GM23338 (cell line): ENCODE data around the gene VEGFB. TPM values are rescaled to one million over a fixed set of nuclear protein-coding genes. Genes with fewer than 3 reads are reported as not detected.

Experiments used
- ATAC-seq: fragments of 200-7000 bp; cut with Tn5 transposase; 3 replicates; pipeline ENCODE4 v1.9.1; 2020
- DNase-seq: peaks from one replicate; pipeline ENCODE4 v3.0.0-alpha.2; 2015; ENCODE audit warnings: low spot score
- H2AFZ ChIP-seq: fragments of 200-600 bp; sonication (generic); 2 replicates; pipeline ENCODE4 v1.8.0; 2016; ENCODE audit warnings: antibody characterized with exemption, mild to moderate bottlenecking, moderate library complexity
- H3F3A ChIP-seq: fragments of 200-600 bp; sonication (generic); replicated peaks from 2 replicates; pipeline ENCODE4 v1.8.0; 2017; ENCODE audit warnings: antibody characterized with exemption, mixed run types, low read depth
- H3K27ac ChIP-seq: fragments of 200-600 bp; sonication (generic); 2 replicates; pipeline ENCODE4 v1.6.1; 2016; ENCODE audit warnings: low read depth
- H3K27me3 ChIP-seq: fragments of 200-600 bp; sonication (generic); 2 replicates; pipeline ENCODE4 v1.8.0; 2016; ENCODE audit warnings: mild to moderate bottlenecking, mixed run types, moderate library complexity; ENCODE audit not compliant: insufficient read depth
- H3K36me3 ChIP-seq: fragments of 200-600 bp; sonication (generic); 2 replicates; pipeline ENCODE4 v1.8.0; 2016; ENCODE audit warnings: mild to moderate bottlenecking; ENCODE audit not compliant: insufficient read depth
- H3K4me1 ChIP-seq: fragments of 200-600 bp; sonication (generic); 2 replicates; pipeline ENCODE4 v1.8.0; 2016; ENCODE audit warnings: mild to moderate bottlenecking, moderate library complexity; ENCODE audit not compliant: insufficient read depth
- H3K4me2 ChIP-seq: fragments of 200-600 bp; sonication (generic); 2 replicates; pipeline ENCODE4 v1.7.1; 2017; ENCODE audit warnings: mixed run types
- H3K4me3 ChIP-seq: fragments of 200-600 bp; sonication (generic); 2 replicates; pipeline ENCODE4 v1.6.1; 2016; ENCODE audit warnings: mixed run types
- H3K79me2 ChIP-seq: fragments of 200-600 bp; sonication (generic); replicated peaks from 2 replicates; pipeline ENCODE4 v1.8.0; 2017; ENCODE audit warnings: mild to moderate bottlenecking; ENCODE audit not compliant: insufficient read depth
- H3K9me2 ChIP-seq: fragments of 200-600 bp; sonication (generic); 2 replicates; pipeline ENCODE4 v1.8.0; 2017; ENCODE audit not compliant: insufficient read depth
- H4K20me1 ChIP-seq: fragments of 200-600 bp; sonication (generic); replicated peaks from 2 replicates; pipeline ENCODE4 v1.8.0; 2017; ENCODE audit warnings: mild to moderate bottlenecking; ENCODE audit not compliant: insufficient read depth
- H3K27ac Mint-ChIP-seq: 2 replicates; pipeline ENCODE4 v1.8.0; 2020; ENCODE audit warnings: inconsistent platforms, mild to moderate bottlenecking, moderate library complexity, mixed read lengths
- H3K27me3 Mint-ChIP-seq: 3 replicates; pipeline ENCODE4 v1.8.0; 2022; ENCODE audit warnings: low read depth, mild to moderate bottlenecking, moderate library complexity, mixed read lengths, inconsistent platforms; ENCODE audit not compliant: insufficient read depth, poor library complexity
- H3K36me3 Mint-ChIP-seq: 3 replicates; pipeline ENCODE4 v1.8.0; 2021; ENCODE audit warnings: low read depth, mild to moderate bottlenecking, inconsistent platforms, moderate library complexity, mixed read lengths
- H3K4me1 Mint-ChIP-seq: 3 replicates; pipeline ENCODE4 v1.8.0; 2020; ENCODE audit warnings: mild to moderate bottlenecking, inconsistent platforms, mixed read lengths
- H3K4me3 Mint-ChIP-seq: 3 replicates; pipeline ENCODE4 v1.8.0; 2021; ENCODE audit warnings: moderate library complexity, mild to moderate bottlenecking, inconsistent platforms, mixed read lengths
- H3K9me3 Mint-ChIP-seq: 3 replicates; pipeline ENCODE4 v1.8.0; 2020; ENCODE audit warnings: moderate library complexity, mild to moderate bottlenecking, inconsistent platforms, mixed read lengths
- CREB1 ChIP-seq: fragments of 250-450 bp; sonication (Bioruptor Pico); IDR thresholded peaks from 2 replicates; pipeline ENCODE4 v1.5.0; 2020; ENCODE audit warnings: low read depth, mild to moderate bottlenecking, moderate library complexity
- EZH2 ChIP-seq: fragments of 200-600 bp; sonication (generic); IDR thresholded peaks from one replicate; pipeline ENCODE4 v1.8.0; 2017; ENCODE audit warnings: antibody characterized with exemption, mild to moderate bottlenecking, low read depth; ENCODE audit not compliant: unreplicated experiment
- EZH2phosphoT487 ChIP-seq: fragments of 200-600 bp; sonication (generic); IDR thresholded peaks from one replicate; pipeline ENCODE4 v1.8.1; 2018; ENCODE audit warnings: antibody characterized with exemption; ENCODE audit not compliant: unreplicated experiment
- NANOG ChIP-seq: IDR thresholded peaks from 2 replicates; pipeline ENCODE4 v1.6.1; 2016; ENCODE audit warnings: antibody characterized with exemption, borderline replicate concordance
- POLR2AphosphoS5 ChIP-seq: IDR thresholded peaks from 2 replicates; pipeline ENCODE4 v1.6.1; 2016; ENCODE audit warnings: antibody characterized with exemption, low read depth
- STAT1 ChIP-seq: IDR thresholded peaks from one replicate; pipeline ENCODE4 v1.6.1; 2016; ENCODE audit warnings: antibody characterized with exemption; ENCODE audit not compliant: unreplicated experiment
- ZNF331 ChIP-seq: fragments of 250-450 bp; sonication (Bioruptor Pico); IDR thresholded peaks from 2 replicates; pipeline ENCODE4 v1.5.0; 2020; ENCODE audit warnings: low read depth, mild to moderate bottlenecking, moderate library complexity
- polyA plus RNA-seq: library from polyadenylated mRNA; unstranded; fragments of >200 nt; fragmentation: Nextera tagmentation; extraction: Ambion mirVana; gene quantifications from 2 replicates; pipeline ENCODE4 v1.2.1, GENCODE V29; 2016
- total RNA-seq: library from RNA; depleted of rRNA; stranded (reverse); fragments of >200 nt; shearing (Covaris generic); gene quantifications from 2 replicates; pipeline ENCODE4 v1.2.3, GENCODE V29; 2014
- TF ChIP-seq, protein P1 (sequence below): IDR thresholded peaks from one replicate; pipeline ENCODE4 v1.6.1; 2018; ENCODE audit warnings: antibody characterized with exemption; ENCODE audit not compliant: unreplicated experiment
- TF ChIP-seq, protein P2 (sequence below), 2 experiments: fragments of 200-600 bp in 1 of 2; sonication (generic) in 1 of 2; conservative IDR thresholded peaks; 2 replicates each; pipeline versions ENCODE4 v1.5.1 to v1.6.1; 2016 to 2017; ENCODE audit warnings: antibody characterized with exemption in 2 of 2, low read depth in 2 of 2, mild to moderate bottlenecking in 2 of 2, moderate library complexity in 1 of 2

VEGFB gene
- total and polyA plus RNA-seq, 2 experiments from 2014 or later, result 20.8 to 25.8 TPM

DNA sequence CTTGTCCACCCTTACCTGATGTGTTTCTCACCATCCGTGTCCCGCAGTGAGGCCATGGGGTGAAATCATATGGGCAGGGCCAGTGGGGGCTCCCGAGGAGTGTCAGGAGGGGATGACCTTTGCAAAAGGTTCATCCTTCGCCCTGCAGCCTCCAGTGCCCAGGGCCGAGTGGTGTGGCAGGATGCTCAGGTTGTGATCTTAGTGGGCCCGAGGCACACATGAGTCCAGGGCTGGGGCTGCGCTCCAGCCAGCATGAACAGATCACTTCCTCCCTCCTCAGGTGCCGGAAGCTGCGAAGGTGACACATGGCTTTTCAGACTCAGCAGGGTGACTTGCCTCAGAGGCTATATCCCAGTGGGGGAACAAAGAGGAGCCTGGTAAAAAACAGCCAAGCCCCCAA lies 3.7 kb downstream of the VEGFB start:
- DNase-seq (no peak), ATAC-seq (no peak)
- Histone ChIP-seq H2AFZ (no peak overlapping the region), H3K4me1 (peaks cover 16% of the 10 kb centered on the region; the same call in 1 of the 2 replicates), H3K4me2 (no peak overlapping the region), H3K36me3 (no peaks in the 10 kb centered on the region), H3F3A (peaks cover 32% of the 10 kb centered on the region), H3K79me2 (peaks cover 12% of the 10 kb centered on the region), H3K27ac (no peak overlapping the region), H3K4me3 (no peak overlapping the region), H4K20me1 (no peaks in the 10 kb centered on the region; the same call in 1 of the 2 replicates), H3K27me3 (peaks cover 7% of the 10 kb centered on the region; the same call in 1 of the 2 replicates), H3K9me2 (no peaks in the 10 kb centered on the region)
- H3K36me3 Mint-ChIP-seq, result peaks cover 11% of the 10 kb centered on the region
- H3K27me3 Mint-ChIP-seq, result peaks cover 29% of the 10 kb centered on the region
- H3K4me1 Mint-ChIP-seq, result peaks cover 20% of the 10 kb centered on the region
- H3K27ac Mint-ChIP-seq, result no peak overlapping the region
- no peak for TF ChIP-seq POLR2AphosphoS5
- no peak for TF ChIP-seq STAT1
- no peaks in the 10 kb centered on the region for H3K9me3 Mint-ChIP-seq
- no peak overlapping the region for H3K4me3 Mint-ChIP-seq

DNA sequence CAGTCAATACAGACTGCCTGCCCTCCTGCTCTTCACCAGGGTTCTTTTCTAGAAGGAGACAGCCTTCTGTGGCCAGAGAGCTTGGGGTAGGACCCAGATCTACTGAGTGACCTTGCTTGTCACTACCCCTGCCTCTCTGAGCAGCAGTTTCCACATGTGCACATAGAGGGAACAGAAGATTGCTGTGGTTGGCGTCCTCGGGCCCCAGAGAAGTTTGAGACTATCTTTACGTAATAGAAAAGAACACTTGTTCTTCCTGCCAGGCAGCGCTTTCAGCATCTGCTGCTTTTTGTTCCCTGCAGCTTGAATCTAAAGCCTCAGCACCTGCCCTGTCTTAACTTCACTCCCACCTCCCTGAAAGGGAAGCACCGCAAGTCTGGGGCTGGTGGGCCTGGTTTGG lies 4.6 kb downstream of the VEGFB start:
- H3K27ac Mint-ChIP-seq, result no peak overlapping the region; the same call in 1 of the 2 replicates

More for the DNA sequence above, 4.6 kb downstream of the VEGFB start:
- TF ChIP-seq EZH2phosphoT487 (no peak), CREB1 (no peak), POLR2AphosphoS5 (no peak), NANOG (no peak), EZH2 (no peak), ZNF331 (CRISPR knock-in tag) (no peak)
- TF ChIP-seq, protein P1, sequence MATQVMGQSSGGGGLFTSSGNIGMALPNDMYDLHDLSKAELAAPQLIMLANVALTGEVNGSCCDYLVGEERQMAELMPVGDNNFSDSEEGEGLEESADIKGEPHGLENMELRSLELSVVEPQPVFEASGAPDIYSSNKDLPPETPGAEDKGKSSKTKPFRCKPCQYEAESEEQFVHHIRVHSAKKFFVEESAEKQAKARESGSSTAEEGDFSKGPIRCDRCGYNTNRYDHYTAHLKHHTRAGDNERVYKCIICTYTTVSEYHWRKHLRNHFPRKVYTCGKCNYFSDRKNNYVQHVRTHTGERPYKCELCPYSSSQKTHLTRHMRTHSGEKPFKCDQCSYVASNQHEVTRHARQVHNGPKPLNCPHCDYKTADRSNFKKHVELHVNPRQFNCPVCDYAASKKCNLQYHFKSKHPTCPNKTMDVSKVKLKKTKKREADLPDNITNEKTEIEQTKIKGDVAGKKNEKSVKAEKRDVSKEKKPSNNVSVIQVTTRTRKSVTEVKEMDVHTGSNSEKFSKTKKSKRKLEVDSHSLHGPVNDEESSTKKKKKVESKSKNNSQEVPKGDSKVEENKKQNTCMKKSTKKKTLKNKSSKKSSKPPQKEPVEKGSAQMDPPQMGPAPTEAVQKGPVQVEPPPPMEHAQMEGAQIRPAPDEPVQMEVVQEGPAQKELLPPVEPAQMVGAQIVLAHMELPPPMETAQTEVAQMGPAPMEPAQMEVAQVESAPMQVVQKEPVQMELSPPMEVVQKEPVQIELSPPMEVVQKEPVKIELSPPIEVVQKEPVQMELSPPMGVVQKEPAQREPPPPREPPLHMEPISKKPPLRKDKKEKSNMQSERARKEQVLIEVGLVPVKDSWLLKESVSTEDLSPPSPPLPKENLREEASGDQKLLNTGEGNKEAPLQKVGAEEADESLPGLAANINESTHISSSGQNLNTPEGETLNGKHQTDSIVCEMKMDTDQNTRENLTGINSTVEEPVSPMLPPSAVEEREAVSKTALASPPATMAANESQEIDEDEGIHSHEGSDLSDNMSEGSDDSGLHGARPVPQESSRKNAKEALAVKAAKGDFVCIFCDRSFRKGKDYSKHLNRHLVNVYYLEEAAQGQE, result no peak
- TF ChIP-seq, protein P2, sequence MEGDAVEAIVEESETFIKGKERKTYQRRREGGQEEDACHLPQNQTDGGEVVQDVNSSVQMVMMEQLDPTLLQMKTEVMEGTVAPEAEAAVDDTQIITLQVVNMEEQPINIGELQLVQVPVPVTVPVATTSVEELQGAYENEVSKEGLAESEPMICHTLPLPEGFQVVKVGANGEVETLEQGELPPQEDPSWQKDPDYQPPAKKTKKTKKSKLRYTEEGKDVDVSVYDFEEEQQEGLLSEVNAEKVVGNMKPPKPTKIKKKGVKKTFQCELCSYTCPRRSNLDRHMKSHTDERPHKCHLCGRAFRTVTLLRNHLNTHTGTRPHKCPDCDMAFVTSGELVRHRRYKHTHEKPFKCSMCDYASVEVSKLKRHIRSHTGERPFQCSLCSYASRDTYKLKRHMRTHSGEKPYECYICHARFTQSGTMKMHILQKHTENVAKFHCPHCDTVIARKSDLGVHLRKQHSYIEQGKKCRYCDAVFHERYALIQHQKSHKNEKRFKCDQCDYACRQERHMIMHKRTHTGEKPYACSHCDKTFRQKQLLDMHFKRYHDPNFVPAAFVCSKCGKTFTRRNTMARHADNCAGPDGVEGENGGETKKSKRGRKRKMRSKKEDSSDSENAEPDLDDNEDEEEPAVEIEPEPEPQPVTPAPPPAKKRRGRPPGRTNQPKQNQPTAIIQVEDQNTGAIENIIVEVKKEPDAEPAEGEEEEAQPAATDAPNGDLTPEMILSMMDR (conservative IDR thresholded peaks at IDR 0.05; ENCODE audit: low read depth in 2 of 2), result no peak
- Histone ChIP-seq H3K36me3 (no peaks in the 10 kb centered on the region), H2AFZ (no peak overlapping the region), H3K9me2 (no peaks in the 10 kb centered on the region), H3K4me2 (no peak overlapping the region), H3K27me3 (no peaks in the 10 kb centered on the region), H4K20me1 (no peaks in the 10 kb centered on the region; the same call in 1 of the 2 replicates), H3K4me1 (peaks cover 15% of the 10 kb centered on the region; the same call in 1 of the 2 replicates), H3F3A (peaks cover 33% of the 10 kb centered on the region), H3K79me2 (peaks cover 16% of the 10 kb centered on the region), H3K27ac (no peak overlapping the region), H3K4me3 (no peak overlapping the region)
- no peak for ATAC-seq
- Mint-ChIP-seq H3K4me3 (peak overlapping the region; percentile 24; the same call in 1 of the 3 replicates), H3K9me3 (no peaks in the 10 kb centered on the region), H3K27me3 (peaks cover 30% of the 10 kb centered on the region), H3K4me1 (peaks cover 29% of the 10 kb centered on the region), H3K36me3 (peaks cover 20% of the 10 kb centered on the region)
- DNase-seq, result no peak
